GM23338 (cell line): ENCODE measurements around the gene VAV3. TPM values are rescaled to one million over a fixed set of nuclear protein-coding genes. Genes with fewer than 3 reads are reported as not detected.

ENCODE experiments used
- ATAC-seq: fragments of 200-7000 bp; cut with Tn5 transposase; 3 replicates; pipeline ENCODE4 v1.9.1; 2020
- DNase-seq: peaks from one replicate; pipeline ENCODE4 v3.0.0-alpha.2; 2015; ENCODE audit warnings: low spot score
- H2AFZ ChIP-seq: fragments of 200-600 bp; sonication (generic); 2 replicates; pipeline ENCODE4 v1.8.0; 2016; ENCODE audit warnings: antibody characterized with exemption, mild to moderate bottlenecking, moderate library complexity
- H3F3A ChIP-seq: fragments of 200-600 bp; sonication (generic); replicated peaks from 2 replicates; pipeline ENCODE4 v1.8.0; 2017; ENCODE audit warnings: antibody characterized with exemption, mixed run types, low read depth
- H3K27ac ChIP-seq: fragments of 200-600 bp; sonication (generic); 2 replicates; pipeline ENCODE4 v1.6.1; 2016; ENCODE audit warnings: low read depth
- H3K27me3 ChIP-seq: fragments of 200-600 bp; sonication (generic); 2 replicates; pipeline ENCODE4 v1.8.0; 2016; ENCODE audit warnings: mild to moderate bottlenecking, mixed run types, moderate library complexity; ENCODE audit not compliant: insufficient read depth
- H3K36me3 ChIP-seq: fragments of 200-600 bp; sonication (generic); 2 replicates; pipeline ENCODE4 v1.8.0; 2016; ENCODE audit warnings: mild to moderate bottlenecking; ENCODE audit not compliant: insufficient read depth
- H3K4me1 ChIP-seq: fragments of 200-600 bp; sonication (generic); 2 replicates; pipeline ENCODE4 v1.8.0; 2016; ENCODE audit warnings: mild to moderate bottlenecking, moderate library complexity; ENCODE audit not compliant: insufficient read depth
- H3K4me2 ChIP-seq: fragments of 200-600 bp; sonication (generic); 2 replicates; pipeline ENCODE4 v1.7.1; 2017; ENCODE audit warnings: mixed run types
- H3K4me3 ChIP-seq: fragments of 200-600 bp; sonication (generic); 2 replicates; pipeline ENCODE4 v1.6.1; 2016; ENCODE audit warnings: mixed run types
- H3K79me2 ChIP-seq: fragments of 200-600 bp; sonication (generic); replicated peaks from 2 replicates; pipeline ENCODE4 v1.8.0; 2017; ENCODE audit warnings: mild to moderate bottlenecking; ENCODE audit not compliant: insufficient read depth
- H3K9me2 ChIP-seq: fragments of 200-600 bp; sonication (generic); 2 replicates; pipeline ENCODE4 v1.8.0; 2017; ENCODE audit not compliant: insufficient read depth
- H4K20me1 ChIP-seq: fragments of 200-600 bp; sonication (generic); replicated peaks from 2 replicates; pipeline ENCODE4 v1.8.0; 2017; ENCODE audit warnings: mild to moderate bottlenecking; ENCODE audit not compliant: insufficient read depth
- H3K27ac Mint-ChIP-seq: 2 replicates; pipeline ENCODE4 v1.8.0; 2020; ENCODE audit warnings: inconsistent platforms, mild to moderate bottlenecking, moderate library complexity, mixed read lengths
- H3K27me3 Mint-ChIP-seq: 3 replicates; pipeline ENCODE4 v1.8.0; 2022; ENCODE audit warnings: low read depth, mild to moderate bottlenecking, moderate library complexity, mixed read lengths, inconsistent platforms; ENCODE audit not compliant: insufficient read depth, poor library complexity
- H3K36me3 Mint-ChIP-seq: 3 replicates; pipeline ENCODE4 v1.8.0; 2021; ENCODE audit warnings: low read depth, mild to moderate bottlenecking, inconsistent platforms, moderate library complexity, mixed read lengths
- H3K4me1 Mint-ChIP-seq: 3 replicates; pipeline ENCODE4 v1.8.0; 2020; ENCODE audit warnings: mild to moderate bottlenecking, inconsistent platforms, mixed read lengths
- H3K4me3 Mint-ChIP-seq: 3 replicates; pipeline ENCODE4 v1.8.0; 2021; ENCODE audit warnings: moderate library complexity, mild to moderate bottlenecking, inconsistent platforms, mixed read lengths
- H3K9me3 Mint-ChIP-seq: 3 replicates; pipeline ENCODE4 v1.8.0; 2020; ENCODE audit warnings: moderate library complexity, mild to moderate bottlenecking, inconsistent platforms, mixed read lengths
- EZH2 ChIP-seq: fragments of 200-600 bp; sonication (generic); IDR thresholded peaks from one replicate; pipeline ENCODE4 v1.8.0; 2017; ENCODE audit warnings: antibody characterized with exemption, mild to moderate bottlenecking, low read depth; ENCODE audit not compliant: unreplicated experiment
- EZH2phosphoT487 ChIP-seq: fragments of 200-600 bp; sonication (generic); IDR thresholded peaks from one replicate; pipeline ENCODE4 v1.8.1; 2018; ENCODE audit warnings: antibody characterized with exemption; ENCODE audit not compliant: unreplicated experiment
- NANOG ChIP-seq: IDR thresholded peaks from 2 replicates; pipeline ENCODE4 v1.6.1; 2016; ENCODE audit warnings: antibody characterized with exemption, borderline replicate concordance
- POLR2AphosphoS5 ChIP-seq: IDR thresholded peaks from 2 replicates; pipeline ENCODE4 v1.6.1; 2016; ENCODE audit warnings: antibody characterized with exemption, low read depth
- STAT1 ChIP-seq: IDR thresholded peaks from one replicate; pipeline ENCODE4 v1.6.1; 2016; ENCODE audit warnings: antibody characterized with exemption; ENCODE audit not compliant: unreplicated experiment
- ZNF462 ChIP-seq: fragments of 250-450 bp; sonication (Bioruptor Pico); IDR thresholded peaks from 2 replicates; pipeline ENCODE4 v1.5.0; 2020; ENCODE audit warnings: mild to moderate bottlenecking, moderate library complexity
- polyA plus RNA-seq: library from polyadenylated mRNA; unstranded; fragments of >200 nt; fragmentation: Nextera tagmentation; extraction: Ambion mirVana; gene quantifications from 2 replicates; pipeline ENCODE4 v1.2.1, GENCODE V29; 2016
- total RNA-seq: library from RNA; depleted of rRNA; stranded (reverse); fragments of >200 nt; shearing (Covaris generic); gene quantifications from 2 replicates; pipeline ENCODE4 v1.2.3, GENCODE V29; 2014
- TF ChIP-seq, protein P1 (sequence below), 2 experiments: fragments of 200-600 bp in 1 of 2; sonication (generic) in 1 of 2; conservative IDR thresholded peaks; 2 replicates each; pipeline versions ENCODE4 v1.5.1 to v1.6.1; 2016 to 2017; ENCODE audit warnings: antibody characterized with exemption in 2 of 2, low read depth in 2 of 2, mild to moderate bottlenecking in 2 of 2, moderate library complexity in 1 of 2

Gene VAV3
- total and polyA plus RNA-seq, 2 experiments from 2014 or later: 3.0 to 11.3 TPM

DNA sequence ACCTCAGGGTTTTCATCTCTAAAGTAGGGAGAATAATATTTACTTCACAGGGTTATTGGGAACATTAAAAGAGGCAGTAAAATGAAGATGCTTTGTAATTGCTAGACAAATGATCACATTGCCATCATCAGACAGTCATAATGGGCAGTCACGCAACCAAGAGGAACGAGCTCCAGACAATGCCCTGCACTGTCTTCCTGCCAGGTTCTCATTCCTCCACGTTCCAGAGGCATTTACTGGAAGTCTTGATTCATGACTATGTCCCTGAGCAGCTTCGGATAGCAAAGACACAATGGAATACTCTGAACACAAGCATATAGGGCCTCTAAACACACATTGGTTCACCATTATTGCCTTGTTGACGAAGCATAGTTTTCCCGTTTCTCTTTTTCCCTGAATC is 434.4 kb downstream of the VAV3 start (continued):
- TF ChIP-seq ZNF462 (CRISPR knock-in tag): no peak
- TF ChIP-seq EZH2phosphoT487: no peak
- TF ChIP-seq STAT1: no peak

GRCh38 chr1:107529511-107530149 is 435.4 kb downstream of the VAV3 start:
- no peaks in the 10 kb centered on the region for H3K27me3 Mint-ChIP-seq
- H3K27me3 ChIP-seq: no peaks in the 10 kb centered on the region
- DNase-seq: peak; percentile 75
- H3F3A ChIP-seq: no peaks in the 10 kb centered on the region
- peaks cover 8% of the 10 kb centered on the region; the same call in 2 of the 3 replicates for H3K4me1 Mint-ChIP-seq
- peaks cover 9% of the 10 kb centered on the region for H3K4me1 ChIP-seq
- no peak overlapping the region for H2AFZ ChIP-seq
- no peak overlapping the region for H3K4me3 Mint-ChIP-seq
- H4K20me1 ChIP-seq: no peaks in the 10 kb centered on the region; the same call in 1 of the 2 replicates
- peaks cover 9% of the 10 kb centered on the region for H3K9me2 ChIP-seq
- H3K27ac ChIP-seq: no peak overlapping the region
- H3K4me3 ChIP-seq: no peak overlapping the region
- no peaks in the 10 kb centered on the region for H3K36me3 ChIP-seq
- H3K36me3 Mint-ChIP-seq: no peaks in the 10 kb centered on the region
- no peaks in the 10 kb centered on the region for H3K79me2 ChIP-seq
- TF ChIP-seq, protein P1, sequence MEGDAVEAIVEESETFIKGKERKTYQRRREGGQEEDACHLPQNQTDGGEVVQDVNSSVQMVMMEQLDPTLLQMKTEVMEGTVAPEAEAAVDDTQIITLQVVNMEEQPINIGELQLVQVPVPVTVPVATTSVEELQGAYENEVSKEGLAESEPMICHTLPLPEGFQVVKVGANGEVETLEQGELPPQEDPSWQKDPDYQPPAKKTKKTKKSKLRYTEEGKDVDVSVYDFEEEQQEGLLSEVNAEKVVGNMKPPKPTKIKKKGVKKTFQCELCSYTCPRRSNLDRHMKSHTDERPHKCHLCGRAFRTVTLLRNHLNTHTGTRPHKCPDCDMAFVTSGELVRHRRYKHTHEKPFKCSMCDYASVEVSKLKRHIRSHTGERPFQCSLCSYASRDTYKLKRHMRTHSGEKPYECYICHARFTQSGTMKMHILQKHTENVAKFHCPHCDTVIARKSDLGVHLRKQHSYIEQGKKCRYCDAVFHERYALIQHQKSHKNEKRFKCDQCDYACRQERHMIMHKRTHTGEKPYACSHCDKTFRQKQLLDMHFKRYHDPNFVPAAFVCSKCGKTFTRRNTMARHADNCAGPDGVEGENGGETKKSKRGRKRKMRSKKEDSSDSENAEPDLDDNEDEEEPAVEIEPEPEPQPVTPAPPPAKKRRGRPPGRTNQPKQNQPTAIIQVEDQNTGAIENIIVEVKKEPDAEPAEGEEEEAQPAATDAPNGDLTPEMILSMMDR (conservative IDR thresholded peaks at IDR 0.05; ENCODE audit: low read depth in 2 of 2): peak; percentile 81 to 98
- TF ChIP-seq POLR2AphosphoS5: no peak
- no peak for TF ChIP-seq EZH2phosphoT487
- TF ChIP-seq EZH2: no peak
- no peak for TF ChIP-seq NANOG
- H3K4me2 ChIP-seq: no peak overlapping the region
- no peak overlapping the region for H3K27ac Mint-ChIP-seq
- ATAC-seq: peak; percentile 94
- no peaks in the 10 kb centered on the region for H3K9me3 Mint-ChIP-seq
